HG03575 (cell line): ENCODE measurements around the gene ABO.
"Not testable (repeated sequence)": the region's sequence is repeated elsewhere in the genome, so short reads cannot be mapped to it uniquely, and the experiment has no call there.

Experiments used
- ATAC-seq: cut with Tn5 transposase; IDR thresholded peaks from one replicate; pipeline ENCODE4 v1.9.1; 2021; ENCODE audit not compliant: unreplicated experiment, insufficient number of reproducible peaks, low FRiP score; ENCODE audit errors: extremely low read depth

The ABO gene

DNA sequence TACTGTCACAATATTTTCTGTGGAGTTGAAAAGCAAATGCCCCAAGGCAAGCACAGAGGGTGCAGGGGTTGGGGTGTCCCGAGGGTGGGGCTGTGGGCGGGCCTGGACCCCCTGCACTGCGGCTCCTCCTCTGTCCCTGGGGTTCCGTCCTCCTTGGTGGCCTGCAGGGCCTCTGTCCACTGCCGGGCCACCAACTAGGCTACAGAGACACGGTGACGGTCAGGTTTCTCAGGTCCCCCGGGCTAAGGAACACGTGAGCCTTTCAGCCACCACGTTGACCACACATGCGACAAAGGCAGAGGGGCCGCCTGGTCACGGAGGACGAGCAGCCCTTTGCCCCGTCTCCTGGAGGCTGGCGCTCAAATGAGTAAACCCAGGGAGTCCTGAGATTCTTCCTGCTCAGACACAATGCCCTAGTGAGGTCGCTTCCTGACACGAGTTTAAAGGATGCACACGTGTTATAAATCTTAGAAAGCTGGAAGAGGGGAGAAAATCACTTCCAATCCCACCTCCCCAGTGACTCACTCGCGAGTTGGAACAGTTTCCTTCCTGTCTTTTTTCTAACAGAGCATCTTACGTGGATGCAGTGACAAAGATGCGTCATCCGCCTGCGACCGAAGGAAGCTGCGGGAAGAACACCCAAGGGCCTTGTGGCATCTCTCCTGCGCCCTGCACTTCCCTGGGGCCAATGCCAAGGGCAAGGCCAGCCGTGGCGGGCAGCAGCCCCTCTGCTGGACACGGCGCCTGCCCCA is 41.1 kb downstream of the ABO start:
- no peak for ATAC-seq

GRCh38 chr9:133231934-133232568 is 43.0 kb downstream of the ABO start:
- ATAC-seq, result not testable (repeated sequence)

- ATAC-seq, result not testable (repeated sequence)
Measured at GRCh38 chr9:133230514-133230913, 44.5 kb downstream of the ABO start.

DNA sequence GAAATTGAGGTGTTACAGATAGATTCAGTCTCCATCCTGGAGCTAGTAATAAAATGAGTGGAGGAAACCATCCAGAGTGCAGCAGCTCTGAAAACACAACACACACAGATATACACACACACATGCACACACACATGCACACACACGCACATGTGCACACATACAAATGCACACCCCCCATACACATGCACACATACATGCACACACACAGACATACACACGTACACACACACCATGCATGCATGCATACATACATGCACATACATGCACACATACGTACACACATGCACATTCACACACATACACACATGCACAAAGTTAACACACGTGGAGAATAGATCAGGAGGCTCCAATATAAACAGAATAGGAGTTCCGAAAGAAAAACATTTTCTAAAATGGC is 44.9 kb downstream of the ABO start:
- no peak for ATAC-seq

DNA sequence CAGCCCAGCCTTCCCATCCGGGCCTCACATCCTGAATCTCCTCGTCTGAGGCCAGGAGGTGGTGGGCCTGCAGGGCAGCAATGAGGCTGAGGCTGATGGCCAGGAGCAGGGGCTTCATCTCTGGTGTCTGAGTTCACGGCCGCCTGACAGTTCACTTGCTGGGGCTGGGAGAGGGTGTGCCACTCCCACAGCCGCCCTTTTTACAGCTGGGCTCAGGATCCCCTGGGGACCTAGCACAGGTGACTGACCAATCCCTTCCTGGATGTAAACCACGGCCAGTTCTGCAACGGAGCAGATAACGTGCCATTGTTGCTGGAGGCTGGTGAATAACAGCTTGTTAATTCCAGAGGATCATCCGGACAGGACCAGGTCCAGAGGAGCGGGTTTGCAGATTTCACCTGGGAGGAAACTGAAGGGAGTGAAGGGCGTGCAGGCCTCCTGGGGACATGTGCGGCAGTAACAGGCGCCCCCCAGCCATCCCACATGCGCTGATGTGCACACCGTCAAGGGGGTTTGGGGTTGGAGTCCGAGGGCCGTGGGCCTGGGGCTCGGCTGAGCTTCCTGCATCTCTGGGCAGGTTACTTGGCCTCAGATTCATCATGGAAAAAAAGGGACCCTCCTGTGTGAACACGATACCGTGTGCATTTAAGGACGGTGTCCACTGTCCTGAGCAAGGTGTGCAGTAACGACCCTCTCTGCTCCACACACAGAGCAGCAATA is 46.4 kb downstream of the ABO start:
- not testable (repeated sequence) for ATAC-seq

GRCh38 chr9:133227996-133228395 is 47.0 kb downstream of the ABO start:
- not testable (repeated sequence) for ATAC-seq

DNA sequence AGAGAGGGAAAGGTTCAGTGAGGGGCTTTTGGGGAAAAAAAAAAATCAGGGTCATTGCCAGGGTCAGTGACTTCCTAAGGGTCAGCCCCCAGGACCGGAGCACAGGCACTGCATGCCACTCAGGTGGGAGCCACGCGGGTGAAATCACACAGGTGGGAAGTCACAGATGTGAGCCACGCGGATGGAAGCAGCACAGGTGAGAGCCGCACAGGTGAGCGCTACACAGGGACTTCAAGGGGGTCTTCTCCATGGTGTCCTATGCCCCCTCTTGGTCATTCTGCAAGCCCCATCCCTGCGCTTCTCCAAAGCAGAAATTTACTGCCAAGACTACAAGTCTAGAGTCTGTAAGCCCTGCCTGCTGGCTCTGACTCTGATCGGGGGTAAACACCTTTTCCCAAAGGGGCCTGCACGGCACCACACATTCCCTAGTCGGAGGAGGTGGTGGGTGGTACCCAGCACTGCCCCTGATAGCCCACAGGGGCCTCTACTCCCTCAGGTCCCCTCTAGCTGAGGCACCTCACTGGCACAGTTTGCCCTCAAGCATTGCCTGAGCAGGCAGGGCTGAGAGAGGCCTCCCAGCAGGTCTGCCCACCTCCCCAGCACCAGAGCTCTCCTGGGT is 47.6 kb downstream of the ABO start:
- ATAC-seq, result no peak

DNA sequence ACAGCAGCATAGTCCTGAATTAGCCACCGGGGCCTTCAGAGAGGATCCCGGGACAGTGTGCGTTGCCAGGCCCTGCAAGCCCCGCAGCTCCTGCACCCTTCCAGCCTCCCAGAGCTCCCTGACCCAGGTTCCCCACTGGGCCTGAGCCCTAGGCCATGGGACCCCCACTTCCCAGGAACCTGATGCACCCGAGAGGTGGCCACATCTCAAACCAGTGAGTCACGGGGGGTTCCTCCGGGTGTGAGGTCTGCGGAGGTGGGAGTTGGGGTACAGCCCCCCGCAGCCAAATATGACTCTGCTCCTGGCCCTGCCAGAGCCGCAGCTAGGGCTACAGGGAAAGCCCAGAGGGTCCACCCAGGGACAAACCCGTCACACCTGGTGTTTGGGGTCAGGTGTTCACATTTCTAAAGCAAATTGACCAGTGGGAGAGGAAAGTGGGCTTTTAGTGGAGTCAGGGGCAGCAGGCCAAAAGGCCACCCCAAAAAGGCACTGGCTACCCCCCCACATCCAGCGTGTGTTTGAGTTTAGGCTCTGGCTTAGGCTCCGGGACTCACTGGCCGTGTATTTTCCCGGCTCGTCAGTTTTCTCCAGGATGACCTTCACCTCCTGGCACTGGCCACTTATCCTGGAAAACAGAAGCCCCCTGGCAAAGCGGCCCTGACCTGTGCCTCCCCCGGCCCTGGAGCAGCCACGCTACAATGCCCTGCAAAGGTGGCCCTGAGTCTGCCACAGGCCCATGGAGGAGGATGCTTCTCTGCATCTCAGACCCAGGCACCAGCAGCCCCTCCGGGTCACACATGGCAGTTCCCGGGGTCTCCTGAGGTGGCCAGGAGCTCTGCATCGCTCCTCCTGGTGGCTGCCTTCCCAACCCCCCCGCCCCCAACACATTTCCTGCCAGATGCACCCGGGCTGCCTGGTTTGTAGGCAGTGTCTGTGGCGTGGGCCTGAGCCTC is 48.5 kb downstream of the ABO start:
- ATAC-seq, result no peak

DNA sequence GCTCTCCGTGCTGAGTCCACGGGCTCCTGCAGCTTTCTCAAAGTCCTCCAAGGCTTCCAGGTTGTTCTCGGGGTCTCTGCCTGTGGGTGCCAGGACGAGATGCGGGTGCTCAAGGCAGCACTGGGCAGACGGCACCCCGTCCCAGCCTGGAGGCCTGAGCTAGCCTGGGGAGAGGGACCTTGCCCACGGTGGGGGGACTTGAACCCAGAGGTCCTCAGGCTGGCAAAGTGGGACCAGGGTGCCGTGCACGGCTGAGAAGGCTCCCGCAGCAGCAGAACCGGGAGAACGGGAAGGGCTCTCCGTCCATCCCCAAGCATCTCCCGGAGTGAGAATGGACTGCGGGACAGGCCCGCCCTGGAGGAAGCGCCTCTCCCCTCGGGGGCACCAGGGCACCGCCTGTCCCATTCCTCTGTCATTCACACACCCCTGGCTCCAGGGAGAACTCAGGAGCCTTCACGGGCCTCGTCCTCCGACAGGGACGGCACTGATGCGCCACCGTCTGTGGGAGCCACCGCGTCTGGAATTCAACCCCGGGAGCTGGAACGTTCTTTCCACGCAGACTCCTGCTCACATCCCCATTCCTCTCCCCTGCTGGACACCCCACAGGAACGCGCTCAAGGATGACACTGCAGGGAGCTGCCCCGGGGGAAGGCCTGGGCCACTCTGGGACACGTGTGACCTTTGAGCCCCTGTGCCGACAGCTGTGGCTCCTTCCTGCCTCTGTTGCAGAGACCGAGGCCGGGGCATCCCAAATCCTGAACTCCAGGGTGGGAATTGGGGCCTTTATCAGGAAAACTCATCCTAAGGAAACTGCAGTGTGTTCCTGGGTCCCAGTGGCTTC is 49.6 kb downstream of the ABO start:
- no peak for ATAC-seq

DNA sequence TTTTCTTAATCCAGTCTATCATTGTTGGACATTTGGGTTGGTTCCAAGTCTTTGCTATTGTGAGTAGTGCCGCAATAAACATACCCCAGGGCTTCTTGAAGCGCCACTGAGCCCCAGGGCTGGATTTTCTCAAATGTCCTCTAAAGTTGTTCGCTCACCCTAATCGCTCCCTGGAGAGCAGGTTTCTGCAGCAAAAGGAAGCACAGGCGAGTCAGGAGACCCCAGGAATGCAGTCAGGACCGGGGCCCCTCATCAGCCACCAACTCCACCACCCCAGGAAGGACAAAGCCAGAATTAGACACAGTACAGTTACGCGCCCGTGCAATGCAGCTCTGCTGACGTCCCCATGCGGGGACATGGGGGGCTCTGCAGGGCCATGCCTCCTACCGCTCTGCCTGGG is 50.2 kb downstream of the ABO start:
- ATAC-seq, result no peak

GRCh38 chr9:133223159-133223756 is 51.7 kb downstream of the ABO start:
- ATAC-seq, result not testable (repeated sequence)

DNA sequence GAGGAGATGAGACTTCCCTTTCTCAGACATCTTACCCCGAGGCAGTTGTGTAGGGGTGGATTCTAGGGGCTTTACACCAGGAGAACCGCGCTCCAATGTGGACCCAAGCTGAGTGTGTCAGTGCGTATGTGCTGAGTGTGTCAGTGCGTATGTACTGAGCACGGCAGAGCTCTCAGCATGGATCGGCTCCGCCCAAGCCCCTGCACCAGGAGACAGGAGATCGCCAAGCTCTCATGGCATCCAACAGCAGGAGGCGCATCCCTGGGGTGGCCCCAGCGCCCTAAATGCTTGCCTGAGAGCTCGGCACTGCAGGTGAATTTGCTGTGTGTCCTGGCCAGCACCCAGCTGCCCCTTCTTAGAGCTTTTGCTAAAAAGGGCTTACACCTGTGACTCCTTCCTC is 53.0 kb downstream of the ABO start:
- not testable (repeated sequence) for ATAC-seq

GRCh38 chr9:133221177-133221809 is 53.7 kb downstream of the ABO start:
- no peak for ATAC-seq

DNA sequence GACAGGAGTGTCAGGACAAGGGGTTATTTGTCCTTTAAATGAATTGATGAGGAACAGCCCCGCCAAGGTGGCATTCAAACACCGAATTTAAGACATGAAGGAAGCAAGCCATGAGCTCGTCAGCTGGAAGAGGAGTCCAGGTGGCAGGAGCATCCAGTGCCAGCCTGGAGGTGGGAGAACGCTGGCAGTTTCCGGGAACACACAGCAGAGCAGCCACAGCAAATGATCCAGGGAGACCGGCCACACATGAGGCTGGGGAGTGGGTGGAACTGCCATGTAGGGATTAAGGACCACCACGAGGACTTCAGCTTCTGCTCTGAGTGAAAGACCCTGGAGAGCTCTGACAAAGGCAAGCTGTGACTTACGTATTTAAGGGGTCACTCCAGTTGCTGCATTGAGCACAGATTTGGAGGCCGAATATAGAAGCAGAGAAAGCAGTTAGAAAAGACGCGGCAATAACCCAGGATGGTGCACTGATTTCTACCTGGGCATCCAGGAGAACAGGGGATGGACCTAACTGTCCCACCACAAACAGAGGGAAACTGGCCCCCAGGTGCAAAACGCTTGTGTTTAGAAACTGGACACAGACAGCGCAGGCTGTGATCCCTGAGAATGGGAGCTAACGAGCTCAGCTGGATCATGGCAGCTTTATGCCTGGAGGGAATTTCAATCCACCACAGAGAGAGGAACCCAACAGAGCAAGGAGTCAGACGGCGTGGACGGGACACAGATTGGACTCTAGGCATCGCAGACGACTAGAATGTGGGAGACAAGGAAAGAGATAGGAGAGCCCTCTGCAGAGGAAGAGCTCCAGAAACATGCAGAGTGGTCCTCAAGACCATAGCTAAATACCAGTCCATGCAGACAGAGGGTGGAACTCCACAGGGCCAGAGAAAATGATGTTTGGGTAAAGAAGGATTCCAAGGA is 56.7 kb downstream of the ABO start:
- ATAC-seq, result not testable (repeated sequence)

DNA sequence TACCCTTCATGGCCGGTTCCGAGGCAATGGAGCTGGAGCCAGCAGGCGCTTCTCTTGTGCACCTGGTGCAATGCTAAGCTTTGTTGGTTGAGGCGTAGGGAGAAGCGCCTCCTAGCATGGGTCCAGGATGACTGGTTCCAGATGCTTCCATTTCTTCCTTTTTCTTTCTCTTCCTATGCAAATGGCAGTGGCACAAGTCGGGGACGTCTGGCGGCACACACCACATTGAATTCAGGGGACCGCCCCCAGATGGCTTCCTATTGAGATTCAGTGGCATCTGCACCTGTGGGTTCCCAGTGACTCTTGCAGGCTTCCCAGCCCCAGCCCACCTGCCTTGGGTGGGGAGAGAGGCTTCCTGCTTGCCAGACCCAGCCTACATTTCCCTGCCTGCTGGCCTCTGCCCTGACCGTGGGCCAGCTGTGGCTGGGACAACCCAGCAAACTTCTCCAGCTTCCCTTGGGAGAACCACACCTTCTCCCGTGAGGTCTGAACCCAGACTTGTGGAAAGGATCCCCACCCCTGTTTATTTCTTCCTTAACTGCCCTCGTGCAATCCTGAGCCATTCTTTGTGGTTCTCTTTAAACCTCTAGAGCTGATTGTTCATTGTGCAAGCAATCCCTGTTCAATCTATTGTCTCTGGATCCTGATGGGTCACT is 57.5 kb downstream of the ABO start:
- not testable (repeated sequence) for ATAC-seq
